UCSD-AML1 (cell line): ENCODE data around the gene NUP188.

Experiments used
- DNase-seq: peaks from one replicate; lab custom pipeline; 2025; ENCODE audit not compliant: unreplicated experiment; lab: John Stamatoyannopoulos, UW

The NUP188 gene

DNA sequence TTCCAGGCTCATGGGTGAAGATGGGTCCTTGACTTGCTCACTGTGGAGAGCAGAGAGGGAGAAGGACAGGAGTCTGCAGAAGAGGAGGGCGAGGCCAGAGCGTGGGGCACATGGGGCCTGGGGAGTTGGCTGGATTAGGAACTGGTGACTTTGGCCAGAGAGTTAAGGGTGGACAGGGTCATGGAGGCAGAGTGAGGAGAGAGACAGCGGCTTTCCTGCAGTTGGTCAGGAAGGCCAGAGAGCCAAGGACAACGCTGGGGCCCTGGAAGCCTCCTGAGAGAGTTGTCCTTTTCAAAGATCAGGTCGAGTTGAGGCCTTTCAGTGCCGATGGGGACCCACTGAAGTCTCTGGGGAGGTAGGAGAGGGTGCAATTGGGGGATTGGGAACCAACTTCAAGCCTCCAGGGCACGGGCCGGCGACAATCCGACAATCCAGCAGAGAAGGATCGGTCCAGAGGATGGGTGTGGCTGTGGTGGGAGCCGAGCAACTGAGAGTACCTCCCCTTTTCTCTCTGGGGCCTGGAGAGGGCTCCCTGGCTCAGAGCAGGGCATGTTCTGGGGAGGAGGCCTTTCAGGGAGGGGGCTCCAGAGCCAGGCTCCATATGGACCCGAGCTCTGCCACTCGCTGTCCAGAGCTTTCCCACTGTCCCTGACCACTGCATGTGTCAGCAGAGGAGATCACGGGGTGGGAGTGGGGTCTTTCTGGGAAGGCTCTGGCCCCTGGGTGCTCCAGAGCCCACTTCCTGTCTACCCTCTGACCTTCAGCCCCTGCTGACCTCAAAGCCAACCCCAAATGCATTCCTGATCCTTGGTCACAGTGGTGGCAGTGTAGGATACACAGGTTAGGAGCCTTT lies 34.2 kb upstream of the NUP188 start:
- no peak for DNase-seq

- no peak for DNase-seq
Measured at GRCh38 chr9:128913995-128914772, 33.3 kb upstream of the NUP188 start.

DNA sequence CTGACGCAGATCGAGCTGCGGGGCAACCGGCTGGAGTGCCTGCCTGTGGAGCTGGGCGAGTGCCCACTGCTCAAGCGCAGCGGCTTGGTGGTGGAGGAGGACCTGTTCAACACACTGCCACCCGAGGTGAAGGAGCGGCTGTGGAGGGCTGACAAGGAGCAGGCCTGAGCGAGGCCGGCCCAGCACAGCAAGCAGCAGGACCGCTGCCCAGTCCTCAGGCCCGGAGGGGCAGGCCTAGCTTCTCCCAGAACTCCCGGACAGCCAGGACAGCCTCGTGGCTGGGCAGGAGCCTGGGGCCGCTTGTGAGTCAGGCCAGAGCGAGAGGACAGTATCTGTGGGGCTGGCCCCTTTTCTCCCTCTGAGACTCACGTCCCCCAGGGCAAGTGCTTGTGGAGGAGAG lies 31.3 kb upstream of the NUP188 start:
- DNase-seq, result no peak

DNA sequence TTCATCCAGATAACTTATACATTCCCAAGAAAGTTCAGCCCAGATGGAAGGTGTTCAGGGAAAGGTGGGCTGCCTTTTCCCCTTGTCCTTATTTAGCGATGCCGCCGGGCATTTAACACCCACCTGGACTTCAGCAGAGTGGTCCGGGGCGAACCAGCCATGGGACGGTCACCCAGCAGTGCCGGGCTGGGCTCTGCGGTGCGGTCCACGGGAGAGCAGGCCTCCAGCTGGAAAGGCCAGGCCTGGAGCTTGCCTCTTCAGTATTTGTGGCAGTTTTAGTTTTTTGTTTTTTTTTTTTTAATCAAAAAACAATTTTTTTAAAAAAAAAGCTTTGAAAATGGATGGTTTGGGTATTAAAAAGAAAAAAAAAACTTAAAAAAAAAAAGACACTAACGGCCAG lies 30.8 kb upstream of the NUP188 start:
- no peak for DNase-seq

DNA sequence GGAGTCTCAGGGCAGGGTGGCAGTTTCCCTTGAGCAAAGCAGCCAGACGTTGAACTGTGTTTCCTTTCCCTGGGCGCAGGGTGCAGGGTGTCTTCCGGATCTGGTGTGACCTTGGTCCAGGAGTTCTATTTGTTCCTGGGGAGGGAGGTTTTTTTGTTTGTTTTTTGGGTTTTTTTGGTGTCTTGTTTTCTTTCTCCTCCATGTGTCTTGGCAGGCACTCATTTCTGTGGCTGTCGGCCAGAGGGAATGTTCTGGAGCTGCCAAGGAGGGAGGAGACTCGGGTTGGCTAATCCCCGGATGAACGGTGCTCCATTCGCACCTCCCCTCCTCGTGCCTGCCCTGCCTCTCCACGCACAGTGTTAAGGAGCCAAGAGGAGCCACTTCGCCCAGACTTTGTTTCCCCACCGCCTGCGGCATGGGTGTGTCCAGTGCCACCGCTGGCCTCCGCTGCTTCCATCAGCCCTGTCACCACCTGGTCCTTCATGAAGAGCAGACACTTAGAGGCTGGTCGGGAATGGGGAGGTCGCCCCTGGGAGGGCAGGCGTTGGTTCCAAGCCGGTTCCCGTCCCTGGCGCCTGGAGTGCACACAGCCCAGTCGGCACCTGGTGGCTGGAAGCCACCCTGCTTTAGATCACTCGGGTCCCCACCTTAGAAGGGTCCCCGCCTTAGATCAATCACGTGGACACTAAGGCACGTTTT lies 30.2 kb upstream of the NUP188 start:
- no peak for DNase-seq

GRCh38 chr9:128918921-128919320 lies 28.6 kb upstream of the NUP188 start:
- no peak for DNase-seq

GRCh38 chr9:128919402-128920089 lies 28.0 kb upstream of the NUP188 start:
- no peak for DNase-seq

DNA sequence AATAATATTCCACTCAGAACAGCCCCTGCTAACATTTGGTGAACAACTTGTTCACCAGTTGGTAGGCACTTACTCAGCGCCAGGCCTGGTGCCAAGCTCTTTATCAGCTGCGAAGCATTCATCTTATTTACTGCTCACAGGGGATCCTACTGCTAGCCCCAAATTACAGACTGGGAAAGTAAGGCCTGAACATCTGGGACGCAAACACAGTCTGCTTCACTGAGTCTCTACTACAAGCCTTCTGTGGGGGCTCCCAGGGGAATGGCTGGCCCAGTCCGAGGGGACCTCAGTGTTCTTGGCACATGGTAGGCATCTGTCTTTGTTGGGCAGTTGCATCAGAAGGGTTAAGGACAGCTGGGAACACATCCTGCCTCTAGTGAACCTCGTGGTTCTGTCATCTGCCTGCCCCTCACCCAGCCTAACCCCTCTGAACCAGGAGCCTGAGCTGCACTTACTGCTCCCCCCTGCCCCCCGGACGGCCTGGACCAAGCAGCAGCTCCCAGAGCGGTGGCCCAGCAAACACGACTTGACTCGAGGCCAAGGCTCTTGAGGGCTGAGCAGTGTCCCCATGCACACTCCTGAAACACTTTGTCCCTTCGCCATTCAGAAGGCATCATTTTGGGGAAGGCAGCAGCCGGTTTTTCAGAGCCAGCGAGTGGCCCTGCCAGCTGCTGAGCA lies 27.0 kb upstream of the NUP188 start, which contains the start of gene PHYHD1:
TSS of gene PHYHD1 (plus strand) at position 602 of the 678 bp plus-strand sequence. CDS start 1,342 bp downstream, outside the sequence.
- no peak for DNase-seq

DNA sequence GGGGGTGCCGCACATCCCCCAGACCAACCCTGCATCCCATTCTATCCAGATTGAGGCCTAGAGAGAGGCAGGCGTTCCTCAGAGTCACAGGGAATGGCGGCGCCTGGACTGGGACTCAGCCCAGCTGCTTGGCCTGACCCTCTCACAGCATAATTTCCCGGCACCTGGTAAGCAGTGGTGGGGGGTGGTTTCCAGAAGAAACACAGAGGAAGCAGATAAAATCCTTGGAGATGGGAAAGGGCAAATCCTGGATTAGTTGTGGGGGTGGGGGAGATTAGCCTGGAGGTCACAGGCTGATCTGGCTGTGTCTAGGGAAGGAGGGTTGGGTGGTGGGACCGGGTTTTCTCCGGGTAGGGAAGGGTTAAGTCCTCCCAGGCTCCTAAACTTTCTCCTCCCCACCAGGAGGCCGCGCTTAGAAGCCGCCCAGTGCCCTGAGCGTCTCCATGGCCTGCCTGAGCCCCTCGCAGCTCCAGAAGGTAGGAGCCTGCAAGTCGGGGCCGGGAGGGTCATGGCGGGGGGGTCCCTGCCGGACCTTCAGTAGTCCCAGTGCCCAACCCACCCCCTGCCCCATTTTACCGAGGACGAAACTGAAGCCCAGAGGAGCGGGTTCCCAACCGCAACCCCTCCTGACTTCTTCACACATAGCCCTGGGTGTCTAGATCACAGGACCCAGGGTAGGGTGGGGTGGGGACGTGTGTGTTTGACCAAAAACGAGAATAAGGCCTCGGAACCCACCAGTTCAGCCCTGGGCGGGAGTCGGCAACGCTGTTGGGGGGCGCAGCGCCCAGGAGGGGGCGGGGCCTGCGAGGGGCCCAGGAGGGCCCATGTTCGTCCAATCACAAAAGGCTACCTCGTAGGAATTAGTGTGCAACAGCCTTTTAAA lies 25.4 kb upstream of the NUP188 start:
- DNase-seq, result no peak

GRCh38 chr9:128923493-128923883 lies 24.0 kb upstream of the NUP188 start:
- DNase-seq, result no peak

DNA sequence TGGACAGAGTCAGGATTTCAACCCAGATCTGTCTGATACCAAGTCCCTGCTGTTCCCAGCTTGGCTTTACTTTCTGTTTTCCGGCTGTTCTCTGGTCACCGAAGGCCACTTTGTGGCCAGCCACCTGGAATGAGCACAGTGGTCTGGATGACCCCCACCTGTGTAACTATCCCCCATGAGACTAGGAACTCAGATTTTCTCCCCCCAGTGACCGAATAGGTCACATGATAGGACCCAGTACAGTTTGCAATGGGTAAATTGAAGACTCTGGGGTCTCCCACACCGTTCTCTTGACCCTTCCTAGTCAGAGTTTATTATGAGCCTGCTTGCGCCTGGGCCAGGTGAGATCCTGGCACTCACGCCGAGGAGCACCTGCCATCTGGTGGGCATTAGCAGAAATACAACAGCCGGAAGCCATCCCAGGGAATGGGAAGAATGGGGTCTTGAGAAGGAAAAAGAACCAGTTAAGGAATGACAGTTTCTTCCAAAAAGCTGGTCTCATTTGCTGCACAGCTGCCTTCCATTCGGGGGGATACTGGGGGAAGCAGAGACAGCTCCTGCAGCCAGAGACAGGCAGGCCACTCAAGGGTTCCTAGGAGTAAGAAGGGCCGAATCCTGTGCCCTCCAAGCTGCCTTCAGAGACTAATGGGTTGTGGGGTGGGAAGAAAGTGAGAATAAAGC lies 19.6 kb upstream of the NUP188 start:
- peak; percentile 35 for DNase-seq

GRCh38 chr9:128928624-128929023 lies 18.9 kb upstream of the NUP188 start:
- DNase-seq, result no peak

GRCh38 chr9:128929560-128929959 lies 17.9 kb upstream of the NUP188 start:
- DNase-seq, result no peak

GRCh38 chr9:128933731-128934130 lies 13.8 kb upstream of the NUP188 start:
- DNase-seq, result no peak

GRCh38 chr9:128936171-128936865 lies 11.2 kb upstream of the NUP188 start:
- DNase-seq, result no peak

GRCh38 chr9:128937310-128938165 lies 10.0 kb upstream of the NUP188 start:
- DNase-seq, result no peak

- DNase-seq, result no peak
Measured at GRCh38 chr9:128940271-128940921, 7.1 kb upstream of the NUP188 start.
